Keratinocyte (primary cell): ENCODE results near the gene SOX15. TPM values are rescaled to one million over a fixed set of nuclear protein-coding genes. Genes with fewer than 3 reads are reported as not detected.
A peak's percentile ranks its signal among the peaks of the same experiment; 100 is the strongest.

Experiments used
- DNase-seq: peaks from one replicate; pipeline ENCODE4 v3.0.0-alpha.2; 2011; ENCODE audit warnings: low read depth, missing footprints, low spot score
- FAIRE-seq: peaks from 2 replicates; lab custom pipeline; 2011; peaks lifted over from hg19 to GRCh38; lab: Jason Lieb, UNC
- H2AFZ ChIP-seq: 2 replicates; pipeline ENCODE4 v1.6.0; 2012; ENCODE audit warnings: low read length, control low read depth, inconsistent platforms; ENCODE audit not compliant: control insufficient read depth
- H3K27ac ChIP-seq: 2 replicates; pipeline ENCODE4 v1.5.1; 2011; ENCODE audit warnings: low read length; ENCODE audit not compliant: control insufficient read depth, insufficient read depth
- H3K27me3 ChIP-seq: 3 replicates; pipeline ENCODE4 v1.6.0; 2011; ENCODE audit warnings: low read length; ENCODE audit not compliant: control insufficient read depth, insufficient read depth; ENCODE audit errors: extremely low read depth
- H3K36me3 ChIP-seq, 2 experiments: 2 replicates in 1 of 2; 3 replicates in 1 of 2; pipeline ENCODE4 v1.5.1; 2011; ENCODE audit warnings: low read length in 2 of 2, mild to moderate bottlenecking in 1 of 2; ENCODE audit not compliant: control insufficient read depth in 2 of 2, insufficient read depth in 2 of 2; ENCODE audit errors: extremely low read depth in 1 of 2
- H3K4me1 ChIP-seq: 3 replicates; pipeline ENCODE4 v1.5.1; 2011; ENCODE audit warnings: low read length; ENCODE audit not compliant: control insufficient read depth, insufficient read depth; ENCODE audit errors: extremely low read depth
- H3K4me2 ChIP-seq: 3 replicates; pipeline ENCODE4 v1.6.0; 2011; ENCODE audit warnings: low read depth, low read length; ENCODE audit not compliant: control insufficient read depth, insufficient read depth; ENCODE audit errors: extremely low read depth
- H3K4me3 ChIP-seq, 3 experiments: fragments of 200-600 bp in 1 of 3; sonication (generic) in 1 of 3; 2 replicates in 2 of 3; 3 replicates in 1 of 3; pipeline ENCODE4 v1.5.1; 2011 to 2016; ENCODE audit warnings: low read length in 3 of 3, mild to moderate bottlenecking in 3 of 3, control low read depth in 2 of 3, inconsistent platforms in 1 of 3, low read depth in 1 of 3, mixed read lengths in 1 of 3, mixed run types in 1 of 3, moderate library complexity in 1 of 3; ENCODE audit not compliant: control insufficient read depth in 2 of 3, insufficient read depth in 2 of 3; ENCODE audit errors: extremely low read depth in 1 of 3
- H3K79me2 ChIP-seq: 2 replicates; pipeline ENCODE4 v1.6.0; 2012; ENCODE audit warnings: low read length; ENCODE audit not compliant: control insufficient read depth, insufficient read depth
- H3K9ac ChIP-seq: 3 replicates; pipeline ENCODE4 v1.6.0; 2011; ENCODE audit warnings: low read length; ENCODE audit not compliant: control insufficient read depth, insufficient read depth; ENCODE audit errors: extremely low read depth
- H3K9me1 ChIP-seq: 3 replicates; pipeline ENCODE4 v1.6.0; 2011; ENCODE audit warnings: low read length; ENCODE audit not compliant: control insufficient read depth, insufficient read depth; ENCODE audit errors: extremely low read depth
- H3K9me3 ChIP-seq: 2 replicates; pipeline ENCODE4 v1.5.1; 2012; ENCODE audit warnings: low read depth, low read length; ENCODE audit not compliant: control insufficient read depth
- H4K20me1 ChIP-seq: 3 replicates; pipeline ENCODE4 v1.6.0; 2011; ENCODE audit warnings: low read length; ENCODE audit not compliant: control insufficient read depth, insufficient read depth; ENCODE audit errors: extremely low read depth
- CTCF ChIP-seq, 3 experiments: IDR thresholded peaks in 1 of 3; conservative IDR thresholded peaks in 1 of 3; optimal IDR thresholded peaks in 1 of 3; 2 replicates in 2 of 3; 3 replicates in 1 of 3; pipeline versions ENCODE3 to v1.5.1; 2011; ENCODE audit warnings: low read length in 3 of 3, mild to moderate bottlenecking in 3 of 3, moderate library complexity in 2 of 3, control low read depth in 1 of 3, inconsistent platforms in 1 of 3; ENCODE audit not compliant: insufficient read depth in 2 of 3; ENCODE audit errors: extremely low read depth in 1 of 3
- EZH2 ChIP-seq: IDR thresholded peaks from one replicate; pipeline ENCODE4 v1.6.1; 2012; ENCODE audit warnings: inconsistent platforms, mild to moderate bottlenecking, low read length, moderate library complexity
- dilution Hi-C: fragments of 300-500 bp; cut with MboI; formaldehyde crosslinking; loops from one replicate; pipeline ENCODE4 v1.7.0; 2020; ENCODE audit warnings: low sequenced_read_pairs; ENCODE audit not compliant: extremely low pct_ligation_motif_present
- polyA plus RNA-seq, 5 experiments: library from polyadenylated mRNA; depleted of rRNA in 3 of 5; stranded (reverse) in 3 of 5; stranded (forward) in 1 of 5; unstranded in 1 of 5; fragments of >200 nt; gene quantifications; 1 replicate in 1 of 5; 2 replicates in 3 of 5; 3 replicates in 1 of 5; pipeline versions ENCODE4 v1.2.1 to v1.2.3, GENCODE V29; 2011 to 2012; ENCODE audit warnings: missing spikeins in 2 of 5, low read depth in 1 of 5, low replicate concordance in 1 of 5

SOX15 gene
- polyA plus RNA-seq, 1 donor (not counting 4 experiments of a cell fraction or from before 2014, with no cell fraction given) = 86.2 TPM

GRCh38 chr17:7558544-7559319 is 31.2 kb downstream of the SOX15 start, which contains the start of gene TNFSF13:
Gene TNFSF13 (plus strand): TSS chr17:7558750. CDS start chr17:7559040, 290 bp downstream.
- H3K27ac ChIP-seq = peak within 1 kb of the TSS; percentile 49
- no peak for FAIRE-seq
- dilution Hi-C loops = no loop called here
- TF ChIP-seq EZH2 = no peak
- no peak for TF ChIP-seq CTCF (optimal IDR thresholded peaks at IDR 0.05 in 1 of 3, IDR thresholded peaks at IDR 0.05 in 1 of 3, conservative IDR thresholded peaks at IDR 0.05 in 1 of 3; ENCODE audit: extremely low read depth in 1 of 3, insufficient read depth in 2 of 3, low read length in 3 of 3)
- no peak for DNase-seq
- no peaks in the 10 kb centered on the region for H3K9me3 ChIP-seq
- peaks cover 39% of the 10 kb centered on the region for H3K4me1 ChIP-seq
- H3K9me1 ChIP-seq = no peaks in the 10 kb centered on the region
- H2AFZ ChIP-seq = peak within 1 kb of the TSS; percentile 87
- H3K27me3 ChIP-seq = no peaks in the 10 kb centered on the region
- H3K79me2 ChIP-seq = peaks cover 19% of the 10 kb centered on the region
- peak within 1 kb of the TSS; percentile 12 to 50 (median 29) for H3K4me3 ChIP-seq
- H4K20me1 ChIP-seq = no peaks in the 10 kb centered on the region
- peak within 1 kb of the TSS; percentile 84 for H3K4me2 ChIP-seq
- peak within 1 kb of the TSS; percentile 75 for H3K9ac ChIP-seq
- H3K36me3 ChIP-seq = no peaks in the 10 kb centered on the region

DNA sequence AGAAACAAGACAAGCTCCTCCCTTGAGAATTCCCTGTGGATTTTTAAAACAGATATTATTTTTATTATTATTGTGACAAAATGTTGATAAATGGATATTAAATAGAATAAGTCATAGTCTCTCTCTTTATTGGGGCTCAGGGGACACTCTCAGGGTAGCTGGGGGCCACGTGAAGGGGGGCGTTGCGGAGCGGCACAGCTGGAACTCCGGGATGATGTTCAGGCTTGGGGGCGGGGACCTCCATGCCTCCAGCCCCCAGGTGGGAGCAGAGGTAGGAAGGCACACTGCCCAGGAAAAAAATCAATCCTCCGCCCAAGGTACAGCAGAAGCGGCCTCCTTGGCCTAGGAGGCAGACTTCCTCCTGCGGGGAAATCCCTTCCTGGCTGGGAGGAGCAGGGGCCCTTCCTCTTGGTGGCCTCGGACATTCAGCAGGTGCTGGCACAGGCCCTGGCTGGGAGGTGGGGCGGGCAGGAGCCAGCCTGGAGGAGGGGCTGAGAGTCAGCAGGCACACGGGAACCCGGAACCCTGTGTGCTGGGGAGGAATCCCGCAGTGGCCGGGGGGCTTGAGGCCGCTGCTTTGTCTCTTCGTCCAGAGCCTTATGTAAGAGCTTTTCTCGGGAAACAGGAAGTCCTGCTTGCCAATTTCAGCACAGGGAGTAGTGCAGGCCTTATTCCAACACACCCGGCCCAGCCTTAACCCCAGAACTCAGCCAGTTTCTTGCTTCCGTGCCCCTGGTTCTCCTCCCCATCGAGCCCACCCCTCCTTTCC is 31.9 kb downstream of the SOX15 start:
- peak overlapping the region; percentile 84 for H3K4me2 ChIP-seq
- peak overlapping the region; percentile 75 for H3K9ac ChIP-seq
- TF ChIP-seq CTCF (optimal IDR thresholded peaks at IDR 0.05 in 1 of 3, IDR thresholded peaks at IDR 0.05 in 1 of 3, conservative IDR thresholded peaks at IDR 0.05 in 1 of 3; ENCODE audit: extremely low read depth in 1 of 3, insufficient read depth in 2 of 3, low read length in 3 of 3) = no peak
- no peak for TF ChIP-seq EZH2
- H3K4me1 ChIP-seq = peaks cover 37% of the 10 kb centered on the region
- peak overlapping the region; percentile 87 for H2AFZ ChIP-seq
- dilution Hi-C loops = no loop called here
- peak overlapping the region; percentile 12 to 50 (median 29) for H3K4me3 ChIP-seq
- no peaks in the 10 kb centered on the region for H3K36me3 ChIP-seq
- H4K20me1 ChIP-seq = no peaks in the 10 kb centered on the region
- peak overlapping the region; percentile 49 for H3K27ac ChIP-seq
- FAIRE-seq (peak; percentile 44), DNase-seq (no peak)
- H3K9me3 ChIP-seq = no peaks in the 10 kb centered on the region
- H3K79me2 ChIP-seq = peaks cover 11% of the 10 kb centered on the region
- H3K9me1 ChIP-seq = no peaks in the 10 kb centered on the region
- no peaks in the 10 kb centered on the region for H3K27me3 ChIP-seq
